ENCODE data around the gene CCDC73. TPM values are rescaled to one million over a fixed set of nuclear protein-coding genes. Genes with fewer than 3 reads are reported as not detected.
"Not testable (repeated sequence)": the region's sequence is repeated elsewhere in the genome, so short reads cannot be mapped to it uniquely, and the experiment has no call there.

The CCDC73 gene
- total RNA-seq, 4 donors from 2014 or later, result 0.55 TPM; not detected in 3

- H3K4me3 ChIP-seq, result no peak overlapping the region
- DNase-seq, result no peak
- intact Hi-C loops (cut with DNase I; ENCODE audit: low total_unique reads), result no loop called here
- no peaks in the 10 kb centered on the region for H3K9me3 ChIP-seq
- no peaks in the 10 kb centered on the region for H3K36me3 ChIP-seq
- peaks cover 0 to 7% of the 10 kb centered on the region in 2 donors for H3K4me1 ChIP-seq
- no peak overlapping the region for H3K27ac ChIP-seq
- H3K27me3 ChIP-seq, result no peaks in the 10 kb centered on the region
- no peak for TF ChIP-seq CTCF (IDR thresholded peaks at IDR 0.05)
- no peak for TF ChIP-seq POLR2A (IDR thresholded peaks at IDR 0.05)
These were observed 196.5 kb downstream of the CCDC73 start for GRCh38 chr11:32597921-32598320.

- H3K4me1 ChIP-seq; H3K9me3 ChIP-seq; intact Hi-C loops (cut with DNase I; ENCODE audit: low total_unique reads); H3K36me3 ChIP-seq; DNase-seq; H3K27me3 ChIP-seq; H3K4me3 ChIP-seq; H3K27ac ChIP-seq: not testable (repeated sequence)
These were observed 198.3 kb downstream of the CCDC73 start for GRCh38 chr11:32596114-32596513.

GRCh38 chr11:32594272-32594671 lies 200.2 kb downstream of the CCDC73 start:
- DNase-seq, result no peak
- H3K36me3 ChIP-seq, result no peaks in the 10 kb centered on the region
- H3K27me3 ChIP-seq, result no peaks in the 10 kb centered on the region
- intact Hi-C loops (cut with DNase I; ENCODE audit: low total_unique reads), result no loop called here
- no peak overlapping the region for H3K27ac ChIP-seq
- H3K4me3 ChIP-seq, result no peak overlapping the region
- H3K9me3 ChIP-seq, result no peaks in the 10 kb centered on the region
- no peaks in the 10 kb centered on the region for H3K4me1 ChIP-seq
- TF ChIP-seq CTCF (IDR thresholded peaks at IDR 0.05) (no peak), POLR2A (IDR thresholded peaks at IDR 0.05) (no peak)

- Histone ChIP-seq H3K9me3 (no peaks in the 10 kb centered on the region), H3K27ac (no peak overlapping the region), H3K36me3 (no peaks in the 10 kb centered on the region), H3K4me1 (peaks cover 0 to 4% of the 10 kb centered on the region in 2 donors), H3K27me3 (no peaks in the 10 kb centered on the region), H3K4me3 (no peak overlapping the region)
- intact Hi-C loops (cut with DNase I; ENCODE audit: low total_unique reads), result no loop called here
- DNase-seq, result no peak
- TF ChIP-seq POLR2A (IDR thresholded peaks at IDR 0.05), result no peak
- peak in 1 of 4 experiments; percentile 7 for TF ChIP-seq CTCF (IDR thresholded peaks at IDR 0.05)
These were observed 207.8 kb downstream of the CCDC73 start for GRCh38 chr11:32586576-32587190.

- Histone ChIP-seq H3K4me3 (peak overlapping the region; percentile 56 to 95), H3K9me3 (no peaks in the 10 kb centered on the region), H3K36me3 (no peaks in the 10 kb centered on the region), H3K27ac (no peak overlapping the region), H3K27me3 (no peaks in the 10 kb centered on the region), H3K4me1 (peaks cover 0 to 4% of the 10 kb centered on the region in 2 donors)
- TF ChIP-seq CTCF (IDR thresholded peaks at IDR 0.05) (no peak), POLR2A (IDR thresholded peaks at IDR 0.05) (no peak)
- intact Hi-C loops (cut with DNase I; ENCODE audit: low total_unique reads), result no loop called here
- no peak for DNase-seq
These were observed 209.5 kb downstream of the CCDC73 start for GRCh38 chr11:32584921-32585320.

All from uterus (tissue), 4 donors.